GM11168 (cell line): Measurements from ENCODE around the gene DHRS7.
"Not testable (repeated sequence)": the region's sequence is repeated elsewhere in the genome, so short reads cannot be mapped to it uniquely, and the experiment has no call there.

ENCODE experiments used
- in situ Hi-C: fragments of 300-500 bp; cut with MboI; formaldehyde crosslinking; loops from one replicate; pipeline ENCODE4 v1.12.0; 2022; ENCODE audit warnings: low sequenced_read_pairs; ENCODE audit not compliant: unreplicated experiment

Gene DHRS7

GRCh38 chr14:60154671-60155070 is 10.5 kb downstream of the DHRS7 start:
- in situ Hi-C loops, result no loop called here

GRCh38 chr14:60153991-60154390 is 11.2 kb downstream of the DHRS7 start:
- in situ Hi-C loops, result no loop called here

GRCh38 chr14:60151715-60152114 is 13.5 kb downstream of the DHRS7 start:
- in situ Hi-C loops, result no loop called here

- in situ Hi-C loops, result no loop called here
Observed at GRCh38 chr14:60134702-60135101, 30.5 kb downstream of the DHRS7 start.

GRCh38 chr14:60133487-60133886 is 31.7 kb downstream of the DHRS7 start:
- in situ Hi-C loops, result no loop called here

GRCh38 chr14:60125918-60126317 is 39.3 kb downstream of the DHRS7 start:
- in situ Hi-C loops, result no loop called here

- in situ Hi-C loops, result no loop called here
Observed at GRCh38 chr14:60116181-60116580, 49.0 kb downstream of the DHRS7 start.

GRCh38 chr14:60114881-60115280 is 50.3 kb downstream of the DHRS7 start:
- in situ Hi-C loops, result no loop called here

GRCh38 chr14:60111732-60112131 is 53.5 kb downstream of the DHRS7 start:
- in situ Hi-C loops, result no loop called here

GRCh38 chr14:60107477-60107876 is 57.7 kb downstream of the DHRS7 start:
- in situ Hi-C loops, result no loop called here

- in situ Hi-C loops, result no loop called here
Observed at GRCh38 chr14:60106339-60106738, 58.9 kb downstream of the DHRS7 start.

- in situ Hi-C loops, result no loop called here
Observed at GRCh38 chr14:60102389-60102788, 62.8 kb downstream of the DHRS7 start.

- in situ Hi-C loops, result no loop called here
Observed at GRCh38 chr14:60101786-60102185, 63.4 kb downstream of the DHRS7 start.

GRCh38 chr14:60099855-60100254 is 65.3 kb downstream of the DHRS7 start:
- in situ Hi-C loops, result not testable (repeated sequence)

- in situ Hi-C loops, result no loop called here
Observed at GRCh38 chr14:60097974-60098373, 67.2 kb downstream of the DHRS7 start.

- in situ Hi-C loops, result no loop called here
Observed at GRCh38 chr14:60095781-60096450, 69.3 kb downstream of the DHRS7 start.

GRCh38 chr14:60095231-60095630 is 70.0 kb downstream of the DHRS7 start:
- in situ Hi-C loops, result no loop called here

GRCh38 chr14:60094306-60094897 is 70.8 kb downstream of the DHRS7 start:
- in situ Hi-C loops, result no loop called here
